ENCODE measurements around the gene SFMBT2. TPM values are rescaled to one million over a fixed set of nuclear protein-coding genes. Genes with fewer than 3 reads are reported as not detected.

The SFMBT2 gene
- total RNA-seq, 2 experiments from 2014 or later: 23.8 to 27.6 TPM

GRCh38 chr10:7196284-7196683, 214.6 kb downstream of the SFMBT2 start:
- POLR2A ChIA-PET: no interaction called here
- Mint-ChIP-seq H3K4me3 (no peak overlapping the region), H3K4me1 (ENCODE audit: low read depth) (peaks cover 48% of the 10 kb centered on the region), H3K27me3 (no peaks in the 10 kb centered on the region), H3K27ac (peak overlapping the region; percentile 12), H3K36me3 (ENCODE audit: low read depth) (peaks cover 83% of the 10 kb centered on the region), H3K9me3 (peaks cover 25% of the 10 kb centered on the region)
- DNase-seq (no peak), ATAC-seq (no peak)
- intact Hi-C loops (cut with micrococcal nuclease): no loop called here
- TF ChIP-seq CTCF (IDR thresholded peaks at IDR 0.05): no peak
- CTCF ChIA-PET: interaction anchor here (2.0 kb wide), 1 partner anchor 75 kb away, joined by 8 read pairs; no protein-coding TSS in a partner anchor

GRCh38 chr10:7195118-7195517, 215.7 kb downstream of the SFMBT2 start:
- CTCF ChIA-PET: interaction anchor here (2.0 kb wide), 1 partner anchor 74 kb away, joined by 8 read pairs; no protein-coding TSS in a partner anchor
- H3K9me3 Mint-ChIP-seq: peaks cover 27% of the 10 kb centered on the region
- H3K4me3 Mint-ChIP-seq: no peak overlapping the region
- no peak for ATAC-seq
- H3K27me3 Mint-ChIP-seq: no peaks in the 10 kb centered on the region
- no peak for TF ChIP-seq CTCF (IDR thresholded peaks at IDR 0.05)
- POLR2A ChIA-PET: interaction anchor here (0.9 to 1.1 kb wide), 2 partner anchors 10 to 74 kb away, joined by 3 read pairs; no protein-coding TSS in a partner anchor
- DNase-seq: no peak
- peak overlapping the region; percentile 9 for H3K27ac Mint-ChIP-seq
- peaks cover 81% of the 10 kb centered on the region for H3K36me3 Mint-ChIP-seq (ENCODE audit: low read depth)
- intact Hi-C loops (cut with micrococcal nuclease): no loop called here
- peaks cover 57% of the 10 kb centered on the region for H3K4me1 Mint-ChIP-seq (ENCODE audit: low read depth)

- DNase-seq (no peak), ATAC-seq (no peak)
- ChIA-PET CTCF (interaction anchor here (2.0 kb wide), 1 partner anchor 73 kb away, joined by 8 read pairs; no protein-coding TSS in a partner anchor), POLR2A (interaction anchor here (0.5 to 1.1 kb wide), 2 partner anchors 59 to 75 kb away, joined by 3 read pairs; no protein-coding TSS in a partner anchor)
- intact Hi-C loops (cut with micrococcal nuclease): no loop called here
- Mint-ChIP-seq H3K27ac (peak overlapping the region; percentile 9), H3K27me3 (no peaks in the 10 kb centered on the region), H3K9me3 (peaks cover 27% of the 10 kb centered on the region), H3K36me3 (ENCODE audit: low read depth) (peaks cover 77% of the 10 kb centered on the region), H3K4me3 (no peak overlapping the region), H3K4me1 (ENCODE audit: low read depth) (peaks cover 59% of the 10 kb centered on the region)
- TF ChIP-seq CTCF (IDR thresholded peaks at IDR 0.05): no peak
These were observed 216.3 kb downstream of the SFMBT2 start for GRCh38 chr10:7194571-7194970.

- H3K4me1 Mint-ChIP-seq (ENCODE audit: low read depth): peaks cover 70% of the 10 kb centered on the region
- peak; percentile 86 for ATAC-seq
- POLR2A ChIA-PET: interaction anchor here (0.9 to 1.6 kb wide), 6 partner anchors 12 to 218 kb away, joined by 3 to 7 read pairs (median 4); partner anchors contain the start of gene SFMBT2
These were observed 217.5 kb downstream of the SFMBT2 start for GRCh38 chr10:7193369-7193768.

More at GRCh38 chr10:7193369-7193768, 217.5 kb downstream of the SFMBT2 start:
- peaks cover 27% of the 10 kb centered on the region for H3K9me3 Mint-ChIP-seq
- CTCF ChIA-PET: interaction anchor here (0.8 to 1.3 kb wide), 6 partner anchors 14 to 273 kb away, joined by 3 to 5 read pairs (median 3); partner anchors contain the start of gene SFMBT2
- peak; percentile 77 for DNase-seq
- H3K27me3 Mint-ChIP-seq: no peaks in the 10 kb centered on the region
- H3K36me3 Mint-ChIP-seq (ENCODE audit: low read depth): peaks cover 81% of the 10 kb centered on the region
- peak overlapping the region; percentile 58 for H3K4me3 Mint-ChIP-seq
- no peak for TF ChIP-seq CTCF (IDR thresholded peaks at IDR 0.05)
- intact Hi-C loops (cut with micrococcal nuclease): no loop called here
- H3K27ac Mint-ChIP-seq: peak overlapping the region; percentile 95
